ENCODE results near the gene MOB3B.

The MOB3B gene

DNA sequence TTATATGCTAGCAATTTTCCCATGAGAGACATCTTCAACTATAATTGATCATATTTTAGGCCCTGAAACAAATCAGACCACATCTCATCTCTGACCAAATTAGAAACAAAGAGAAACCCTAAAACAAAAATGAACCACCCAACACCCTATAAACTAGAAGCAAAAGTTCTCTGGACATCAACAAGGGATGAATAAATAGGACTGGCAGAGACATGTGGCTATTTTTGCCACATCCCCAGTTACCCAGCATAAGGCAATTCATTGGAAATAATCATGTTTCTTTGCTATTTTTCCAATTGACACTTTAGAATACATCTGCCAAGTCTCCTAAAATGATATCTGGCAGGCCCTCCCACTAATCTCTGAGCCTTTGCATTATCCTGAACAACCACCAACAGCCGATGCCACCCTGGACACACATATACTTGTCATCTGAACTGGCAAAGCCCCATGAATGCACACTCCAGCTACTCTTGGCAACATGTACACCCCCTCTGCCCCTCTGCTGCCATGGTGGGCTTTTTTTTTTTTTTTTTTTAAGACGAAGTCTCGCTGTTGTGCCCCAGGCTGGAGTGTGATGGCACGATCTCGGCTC is 179.1 kb downstream of the MOB3B start:
- no peak for DNase-seq (ENCODE audit: low read depth)
- TF ChIP-seq CTCF (IDR thresholded peaks at IDR 0.05; ENCODE audit: low read depth, low read length, missing control alignments) = no peak
- no peak overlapping the region for H3K4me3 ChIP-seq (ENCODE audit: low read depth, low read length)

DNA sequence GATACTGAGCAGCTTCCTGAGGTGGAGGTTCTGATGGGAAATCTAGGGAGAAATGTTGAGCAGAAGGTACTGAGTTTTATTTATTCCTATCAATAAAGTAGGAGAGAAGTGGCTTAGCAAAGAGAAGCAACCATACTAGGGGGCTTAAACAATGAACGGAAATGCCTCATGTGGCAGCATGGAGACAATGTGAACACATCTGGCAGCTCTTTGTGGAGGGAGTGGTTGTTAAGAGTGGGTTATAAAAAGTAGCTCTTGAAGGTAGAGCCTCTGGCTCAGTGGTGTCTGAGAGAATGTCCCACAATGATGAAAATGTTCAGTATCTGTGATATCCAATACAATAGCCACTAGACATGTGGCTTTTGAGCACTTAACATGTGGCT is 179.9 kb downstream of the MOB3B start:
- H3K4me3 ChIP-seq (ENCODE audit: low read depth, low read length) = no peak overlapping the region
- no peak for DNase-seq (ENCODE audit: low read depth)
- TF ChIP-seq CTCF (IDR thresholded peaks at IDR 0.05; ENCODE audit: low read depth, low read length, missing control alignments) = no peak

DNA sequence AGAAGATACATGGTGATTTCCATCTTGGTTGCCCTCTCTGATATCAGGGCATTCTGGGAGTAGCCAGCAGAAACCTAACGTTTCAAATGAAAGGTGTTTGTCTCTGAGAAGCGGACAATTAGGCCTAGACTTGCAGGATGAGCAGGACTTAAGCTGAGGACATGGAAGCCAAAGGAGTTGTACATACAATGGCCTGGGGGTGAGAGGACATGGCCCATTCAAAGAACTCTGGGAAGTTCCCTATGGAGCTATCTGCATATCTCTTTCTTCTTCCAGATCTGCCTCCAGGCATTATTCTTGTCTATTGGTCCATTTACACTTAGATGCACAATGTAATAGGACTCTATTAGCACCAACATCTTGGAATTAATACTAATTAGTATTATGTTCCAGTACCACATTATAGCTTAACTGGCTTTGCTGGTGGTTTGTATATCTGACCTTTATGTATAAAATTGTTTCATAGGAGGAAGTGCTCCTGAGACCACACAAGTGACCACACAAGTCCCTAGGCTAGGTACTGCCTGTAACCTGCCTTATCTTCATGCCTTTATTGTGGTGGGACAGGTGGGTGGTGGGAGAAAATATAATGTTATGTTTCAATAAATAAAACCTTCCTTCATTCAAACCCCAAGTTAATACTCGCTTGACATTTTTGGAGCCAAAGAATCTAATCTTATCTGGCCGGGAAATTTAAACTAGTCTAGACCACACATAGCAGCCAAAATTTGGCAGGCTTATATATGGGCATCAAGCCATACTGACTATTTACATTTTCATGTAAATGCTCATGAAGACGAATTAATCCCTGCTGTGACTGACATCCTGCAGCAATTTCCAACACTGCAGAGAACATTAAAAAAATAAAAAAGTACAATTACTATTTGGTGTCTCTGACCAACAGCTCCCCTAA is 180.6 kb downstream of the MOB3B start:
- H3K4me3 ChIP-seq (ENCODE audit: low read depth, low read length) = no peak overlapping the region
- no peak for TF ChIP-seq CTCF (IDR thresholded peaks at IDR 0.05; ENCODE audit: low read depth, low read length, missing control alignments)
- DNase-seq (ENCODE audit: low read depth) = no peak

- DNase-seq (ENCODE audit: low read depth) = no peak
- no peak overlapping the region for H3K4me3 ChIP-seq (ENCODE audit: low read depth, low read length)
- TF ChIP-seq CTCF (IDR thresholded peaks at IDR 0.05; ENCODE audit: low read depth, low read length, missing control alignments) = no peak
These were observed 181.7 kb downstream of the MOB3B start for GRCh38 chr9:27347889-27348288.

DNA sequence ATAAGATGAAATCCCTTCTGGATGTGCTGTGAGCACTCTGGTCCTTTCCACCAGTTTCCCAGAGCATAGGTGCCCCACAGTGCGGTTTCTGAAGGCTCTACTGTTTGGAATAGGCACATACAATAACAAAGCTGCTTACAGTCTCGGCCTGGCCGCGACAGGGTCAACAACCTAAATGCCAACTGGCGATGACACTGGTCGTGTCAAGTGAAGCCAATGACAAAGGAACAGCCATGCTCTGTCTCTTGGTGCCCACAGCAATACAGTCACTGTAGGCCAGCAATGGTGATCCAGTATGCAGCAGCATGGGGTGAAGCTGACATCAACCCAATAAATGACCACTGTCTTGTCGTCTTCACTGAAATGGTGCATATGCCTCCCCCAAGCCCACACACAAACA is 184.8 kb downstream of the MOB3B start:
- no peak for DNase-seq (ENCODE audit: low read depth)
- no peak overlapping the region for H3K4me3 ChIP-seq (ENCODE audit: low read depth, low read length)
- no peak for TF ChIP-seq CTCF (IDR thresholded peaks at IDR 0.05; ENCODE audit: low read depth, low read length, missing control alignments)

DNA sequence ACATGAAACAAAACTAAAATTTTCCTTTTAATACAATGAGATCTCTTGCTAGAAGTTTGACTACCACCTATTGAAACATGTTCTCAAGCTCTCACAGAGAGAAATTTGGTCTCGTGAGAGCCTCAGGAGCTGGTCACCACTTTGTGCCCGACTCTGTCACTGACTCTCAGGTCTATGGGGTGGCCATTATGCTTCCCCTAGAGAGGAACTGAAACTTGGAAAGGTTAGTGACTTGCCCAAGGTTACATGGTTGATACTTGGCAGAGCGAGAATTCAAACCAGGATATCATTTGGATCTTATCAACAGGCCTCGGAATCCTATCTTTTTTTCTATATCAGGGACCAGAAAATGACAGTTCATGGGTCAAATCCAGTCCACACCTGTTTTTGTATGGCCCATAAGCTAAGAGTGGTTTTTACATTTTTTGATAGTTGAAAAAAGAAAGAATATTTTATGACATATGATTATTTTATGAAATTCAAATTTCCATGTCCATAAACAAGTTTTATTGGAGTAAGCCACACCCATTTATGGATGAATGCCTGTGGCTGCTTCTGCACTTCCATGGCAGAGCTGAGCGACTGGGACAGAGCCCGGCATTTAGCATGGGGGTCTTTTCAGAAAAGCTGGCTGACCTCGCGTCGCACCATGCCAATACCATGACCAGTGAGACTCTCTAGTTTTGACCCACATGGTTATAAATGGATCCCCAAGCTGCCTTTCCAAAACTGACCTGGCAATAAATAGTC is 187.9 kb downstream of the MOB3B start:
- TF ChIP-seq CTCF (IDR thresholded peaks at IDR 0.05; ENCODE audit: low read depth, low read length, missing control alignments) = no peak
- no peak overlapping the region for H3K4me3 ChIP-seq (ENCODE audit: low read depth, low read length)
- no peak for DNase-seq (ENCODE audit: low read depth)
